SU-DHL-6 (cell line): ENCODE data around the gene ERN2.

Source experiments
- H2AFZ ChIP-seq: fragments of 200-600 bp; sonication (generic); 2 replicates; pipeline ENCODE4 v1.6.1; 2014; ENCODE audit warnings: low read depth, mild to moderate bottlenecking, moderate library complexity, mixed read lengths, antibody characterized with exemption, low read length; ENCODE audit not compliant: severe bottlenecking
- H3F3A ChIP-seq: fragments of 200-600 bp; shearing (Covaris generic); 2 replicates; pipeline ENCODE4 v1.6.0; 2016; ENCODE audit warnings: antibody characterized with exemption, mild to moderate bottlenecking; ENCODE audit not compliant: insufficient read depth
- H3K27ac ChIP-seq: fragments of 200-600 bp; sonication (generic); 2 replicates; pipeline ENCODE4 v1.5.1; 2016; ENCODE audit warnings: low read depth, mild to moderate bottlenecking, low read length, moderate library complexity, mixed read lengths
- H3K27me3 ChIP-seq: fragments of 200-600 bp; sonication (generic), shearing (Covaris generic); 2 replicates; pipeline ENCODE4 v1.6.0; 2014; ENCODE audit warnings: mild to moderate bottlenecking, low read length
- H3K36me3 ChIP-seq: fragments of 200-600 bp; sonication (generic); 2 replicates; pipeline ENCODE4 v1.6.1; 2014; ENCODE audit warnings: mild to moderate bottlenecking, low read length, mixed read lengths
- H3K4me2 ChIP-seq: fragments of 300-600, 200-600 bp; shearing (Covaris generic), sonication (generic); 2 replicates; pipeline ENCODE4 v1.6.0; 2014; ENCODE audit warnings: low read length, low read depth, mild to moderate bottlenecking; ENCODE audit not compliant: poor library complexity, severe bottlenecking
- H3K4me3 ChIP-seq: fragments of 200-600 bp; sonication (generic); 2 replicates; pipeline ENCODE4 v1.5.1; 2014; ENCODE audit warnings: antibody characterized with exemption, low read length, mild to moderate bottlenecking, mixed read lengths; ENCODE audit not compliant: insufficient read depth, poor library complexity, severe bottlenecking
- H3K79me2 ChIP-seq: fragments of 200-600 bp; sonication (generic); 2 replicates; pipeline ENCODE4 v1.6.1; 2014; ENCODE audit warnings: mild to moderate bottlenecking, low read length, moderate library complexity; ENCODE audit not compliant: insufficient read depth
- H3K9ac ChIP-seq: fragments of 200-600 bp; sonication (generic); 2 replicates; pipeline ENCODE4 v1.7.0; 2014; ENCODE audit warnings: mild to moderate bottlenecking, low read length
- H3K9me2 ChIP-seq: fragments of 200-600 bp; sonication (generic); replicated peaks from 2 replicates; pipeline ENCODE4 v1.6.1; 2014; ENCODE audit warnings: low read length; ENCODE audit not compliant: insufficient read depth
- H3K9me3 ChIP-seq: fragments of 200-600 bp; sonication (generic); 2 replicates; pipeline ENCODE4 v1.6.1; 2014; ENCODE audit warnings: low read length, mixed read lengths; ENCODE audit not compliant: insufficient read depth
- H4K20me1 ChIP-seq: fragments of 200-600 bp; sonication (generic); 2 replicates; pipeline ENCODE4 v1.6.1; 2014; ENCODE audit warnings: low read depth, mild to moderate bottlenecking, antibody characterized with exemption, low read length, moderate library complexity, mixed read lengths
- EZH2phosphoT487 ChIP-seq: fragments of 200-600 bp; sonication (generic), shearing (Covaris generic); conservative IDR thresholded peaks from 2 replicates; pipeline ENCODE4 v1.6.1; 2018; ENCODE audit warnings: mild to moderate bottlenecking, antibody characterized with exemption, low read length, moderate library complexity, mixed read lengths
- TF ChIP-seq, protein P1 (sequence below): fragments of 200-600 bp; sonication (generic); IDR thresholded peaks from one replicate; pipeline ENCODE4 v1.5.1; 2017; ENCODE audit warnings: antibody characterized with exemption, mild to moderate bottlenecking, low read length, moderate library complexity; ENCODE audit not compliant: insufficient read depth, poor library complexity, severe bottlenecking

ERN2 gene

DNA sequence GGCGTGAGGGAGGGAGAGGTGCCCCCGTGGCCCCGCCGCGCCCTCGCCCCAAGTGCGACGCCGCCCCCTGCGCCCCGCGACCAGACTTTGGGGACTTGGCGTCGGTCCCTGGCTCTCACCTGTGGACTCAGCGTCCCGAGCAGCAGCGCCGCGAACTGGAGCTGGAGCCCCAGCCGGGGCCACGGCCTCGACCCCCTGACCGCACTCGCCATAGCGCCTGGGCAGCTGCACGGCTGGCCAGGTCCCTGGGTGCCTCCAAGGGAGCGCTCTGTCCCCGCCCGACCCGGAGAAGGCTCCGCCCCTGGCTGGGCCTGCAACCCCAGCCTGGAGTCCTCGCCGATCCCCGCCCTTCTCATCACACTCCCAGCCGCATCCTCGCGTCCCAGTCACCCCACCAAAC lies at the start of gene ERN2:
ERN2 (minus strand) TSS at position 247 of the 400 bp plus-strand sequence; CDS start at position 212, 35 bp downstream.
- Histone ChIP-seq H3K9ac (no peak within 1 kb of the TSS), H3K9me2 (no peaks in the 10 kb centered on the region), H3K4me2 (no peak within 1 kb of the TSS), H3K36me3 (no peaks in the 10 kb centered on the region), H3K27ac (no peak within 1 kb of the TSS), H3K4me3 (no peak within 1 kb of the TSS), H4K20me1 (no peaks in the 10 kb centered on the region), H3F3A (no peaks in the 10 kb centered on the region), H3K9me3 (no peaks in the 10 kb centered on the region; the same call in 1 of the 2 replicates), H2AFZ (no peak within 1 kb of the TSS), H3K27me3 (no peaks in the 10 kb centered on the region; the same call in 1 of the 2 replicates), H3K79me2 (no peaks in the 10 kb centered on the region)
- TF ChIP-seq, protein P1, sequence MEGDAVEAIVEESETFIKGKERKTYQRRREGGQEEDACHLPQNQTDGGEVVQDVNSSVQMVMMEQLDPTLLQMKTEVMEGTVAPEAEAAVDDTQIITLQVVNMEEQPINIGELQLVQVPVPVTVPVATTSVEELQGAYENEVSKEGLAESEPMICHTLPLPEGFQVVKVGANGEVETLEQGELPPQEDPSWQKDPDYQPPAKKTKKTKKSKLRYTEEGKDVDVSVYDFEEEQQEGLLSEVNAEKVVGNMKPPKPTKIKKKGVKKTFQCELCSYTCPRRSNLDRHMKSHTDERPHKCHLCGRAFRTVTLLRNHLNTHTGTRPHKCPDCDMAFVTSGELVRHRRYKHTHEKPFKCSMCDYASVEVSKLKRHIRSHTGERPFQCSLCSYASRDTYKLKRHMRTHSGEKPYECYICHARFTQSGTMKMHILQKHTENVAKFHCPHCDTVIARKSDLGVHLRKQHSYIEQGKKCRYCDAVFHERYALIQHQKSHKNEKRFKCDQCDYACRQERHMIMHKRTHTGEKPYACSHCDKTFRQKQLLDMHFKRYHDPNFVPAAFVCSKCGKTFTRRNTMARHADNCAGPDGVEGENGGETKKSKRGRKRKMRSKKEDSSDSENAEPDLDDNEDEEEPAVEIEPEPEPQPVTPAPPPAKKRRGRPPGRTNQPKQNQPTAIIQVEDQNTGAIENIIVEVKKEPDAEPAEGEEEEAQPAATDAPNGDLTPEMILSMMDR = no peak
- no peak for TF ChIP-seq EZH2phosphoT487

DNA sequence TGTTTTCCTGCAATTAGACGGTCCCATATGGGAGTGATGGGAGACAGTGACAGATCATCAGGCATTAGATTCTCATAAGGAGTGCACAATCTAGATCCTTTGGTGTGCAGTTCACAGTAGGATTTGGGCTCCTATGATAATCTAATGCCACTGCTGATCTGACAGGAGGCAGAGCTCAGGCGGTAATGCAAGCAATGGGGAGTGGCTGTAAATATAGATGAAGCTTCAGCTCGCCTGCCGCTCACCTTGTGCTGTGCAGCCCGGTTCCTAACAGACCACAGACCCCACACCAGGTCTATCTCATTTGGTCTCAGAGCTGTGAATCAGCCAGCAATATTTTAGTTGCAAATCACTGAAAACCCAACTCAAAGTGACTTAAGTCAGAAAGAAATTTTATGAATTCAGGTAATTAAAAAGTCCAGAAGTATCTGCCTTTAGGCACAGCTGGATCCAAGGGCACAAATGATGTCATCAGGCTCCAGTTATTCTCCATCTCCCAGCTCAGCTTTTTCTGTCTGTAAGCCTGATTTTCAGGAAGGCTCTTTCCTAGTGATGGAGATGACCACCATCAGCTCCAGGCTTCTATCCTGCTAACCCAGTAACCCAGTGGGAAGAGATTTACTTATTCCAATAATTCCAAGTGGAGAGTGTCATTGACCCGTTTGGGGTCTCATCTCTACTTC lies 45.1 kb upstream of the ERN2 start:
- no peak for TF ChIP-seq EZH2phosphoT487
- TF ChIP-seq, protein P1 = no peak
- Histone ChIP-seq H3K27me3 (no peaks in the 10 kb centered on the region), H3K4me3 (no peak overlapping the region), H3K9ac (no peak overlapping the region), H3F3A (no peaks in the 10 kb centered on the region), H3K9me3 (no peaks in the 10 kb centered on the region), H3K9me2 (no peaks in the 10 kb centered on the region), H3K79me2 (no peaks in the 10 kb centered on the region), H4K20me1 (no peaks in the 10 kb centered on the region), H3K4me2 (no peak overlapping the region), H2AFZ (no peak overlapping the region), H3K36me3 (no peaks in the 10 kb centered on the region), H3K27ac (no peak overlapping the region)

DNA sequence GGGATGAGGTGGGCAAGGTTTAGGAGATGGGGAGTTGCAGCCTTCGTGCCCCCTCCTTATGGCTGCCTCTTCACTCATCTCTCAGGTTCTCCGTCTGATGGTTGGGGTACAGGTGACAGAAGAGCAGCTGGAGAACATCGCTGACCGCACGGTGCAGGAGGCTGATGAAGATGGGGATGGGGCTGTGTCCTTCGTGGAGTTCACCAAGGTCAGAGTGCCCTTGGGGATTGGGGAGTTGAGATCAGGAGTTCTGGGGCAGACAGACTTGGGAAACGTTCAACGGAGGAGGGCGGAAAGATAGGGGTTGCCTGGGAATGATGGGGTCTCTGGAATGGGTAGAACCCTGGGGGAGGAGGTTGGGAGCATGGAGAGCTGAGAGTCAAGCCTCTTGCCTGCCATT lies 44.1 kb upstream of the ERN2 start:
- Histone ChIP-seq H3K79me2 (no peaks in the 10 kb centered on the region), H3K4me2 (no peak overlapping the region), H3K9ac (no peak overlapping the region), H3K9me3 (no peaks in the 10 kb centered on the region), H3K36me3 (no peaks in the 10 kb centered on the region), H3K9me2 (no peaks in the 10 kb centered on the region), H4K20me1 (no peaks in the 10 kb centered on the region), H2AFZ (no peak overlapping the region), H3K4me3 (no peak overlapping the region), H3K27me3 (no peaks in the 10 kb centered on the region), H3K27ac (no peak overlapping the region), H3F3A (no peaks in the 10 kb centered on the region)
- no peak for TF ChIP-seq EZH2phosphoT487
- TF ChIP-seq, protein P1 = no peak
